GM12878 (cell line): Measurements from ENCODE around the gene RERE. TPM values are rescaled to one million over a fixed set of nuclear protein-coding genes. Genes with fewer than 3 reads are reported as not detected.

Experiments
- ATAC-seq: fragments of 200-7000 bp; cut with Tn5 transposase; 3 replicates; pipeline ENCODE4 v1.9.1; 2020; ENCODE audit warnings: mild to moderate bottlenecking, moderate library complexity
- BruUV-seq: library from RNA; stranded (reverse); fragments of 400-500 nt; replicated peaks from 2 replicates; lab custom pipeline; 2021; lab: Mats Ljungman, UMichigan
- CTCF ChIA-PET: fragments of 300-600 bp; sonication (Branson Sonifier 250); formaldehyde crosslinking; extraction: SDS; loops from one replicate; lab custom pipeline; 2021; ENCODE audit warnings: inconsistent platforms; lab: Yijun Ruan, JAX
- POLR2A ChIA-PET: fragments of 350-600 bp; formaldehyde crosslinking; extraction: SDS; loops from one replicate; lab custom pipeline; 2021; ENCODE audit warnings: inconsistent platforms; lab: Charles Lee
- RAD21 ChIA-PET: fragments of 300-600 bp; sonication (Branson Sonifier 250); formaldehyde crosslinking; loops from one replicate; lab custom pipeline; 2023; ENCODE audit warnings: antibody characterized with exemption; ENCODE audit not compliant: unreplicated experiment; lab: Charles Lee
- SMC1A ChIA-PET: fragments of 300-600 bp; sonication (Branson Sonifier 250); formaldehyde crosslinking; loops from one replicate; lab custom pipeline; 2023; ENCODE audit not compliant: unreplicated experiment, uncharacterized antibody; lab: Charles Lee
- DNase-seq: peaks from one replicate; pipeline ENCODE4 v3.0.0-alpha.2; 2011; ENCODE audit warnings: low read depth, low spot score
- FAIRE-seq: peaks from 3 replicates; lab custom pipeline; 2011; peaks lifted over from hg19 to GRCh38; lab: Jason Lieb, UNC
- H2AFZ ChIP-seq: 2 replicates; pipeline ENCODE4 v1.6.0; 2011; ENCODE audit warnings: low read depth, low read length, control low read depth; ENCODE audit not compliant: control insufficient read depth
- H3K27ac ChIP-seq: 2 replicates; pipeline ENCODE4 v1.5.1; 2011; ENCODE audit warnings: control low read depth; ENCODE audit not compliant: control insufficient read depth, insufficient read depth
- H3K27me3 ChIP-seq, 2 experiments: replicated peaks in 1 of 2; 2 replicates each; pipeline versions ENCODE4 v1.6.0 to v1.6.1; 2011; ENCODE audit warnings: low read length in 1 of 2; ENCODE audit not compliant: control insufficient read depth in 2 of 2, insufficient read depth in 2 of 2
- H3K36me3 ChIP-seq, 2 experiments: 2 replicates each; pipeline ENCODE4 v1.5.1; 2011; ENCODE audit warnings: low read length in 1 of 2; ENCODE audit not compliant: control insufficient read depth in 2 of 2, insufficient read depth in 2 of 2
- H3K4me1 ChIP-seq: 2 replicates; pipeline ENCODE4 v1.6.1; 2011; ENCODE audit warnings: mild to moderate bottlenecking, low read length, moderate library complexity, mixed read lengths; ENCODE audit not compliant: control insufficient read depth, insufficient read depth
- H3K4me2 ChIP-seq: 2 replicates; pipeline ENCODE4 v1.6.0; 2011; ENCODE audit warnings: control low read depth; ENCODE audit not compliant: control insufficient read depth, insufficient read depth
- H3K4me3 ChIP-seq: fragments of 200-600 bp; sonication (generic); 2 replicates; pipeline ENCODE4 v1.5.1; 2016
- H3K79me2 ChIP-seq: 2 replicates; pipeline ENCODE4 v1.6.0; 2011; ENCODE audit warnings: low read length; ENCODE audit not compliant: control insufficient read depth, insufficient read depth
- H3K9ac ChIP-seq: 2 replicates; pipeline ENCODE4 v1.8.0; 2011; ENCODE audit warnings: low read length, control low read depth, mixed read lengths; ENCODE audit not compliant: control insufficient read depth, insufficient read depth
- H3K9me3 ChIP-seq: replicated peaks from 3 replicates; pipeline ENCODE4 v1.5.1; 2011; ENCODE audit warnings: mild to moderate bottlenecking, low read length; ENCODE audit not compliant: control insufficient read depth, insufficient read depth
- H4K20me1 ChIP-seq: 2 replicates; pipeline ENCODE4 v1.6.0; 2011; ENCODE audit not compliant: control insufficient read depth, insufficient read depth
- ASH2L ChIP-seq: fragments of 300-600, 200-600 bp; sonication (generic); IDR thresholded peaks from 2 replicates; pipeline ENCODE4 v1.6.1; 2017; ENCODE audit warnings: low read depth, mild to moderate bottlenecking, borderline replicate concordance
- BHLHE40 ChIP-seq, 2 experiments: fragments of 450-650 bp in 1 of 2; IDR thresholded peaks; 2 replicates each; pipeline ENCODE4 v1.6.1; 2011 to 2017; ENCODE audit warnings: low read depth in 2 of 2, borderline replicate concordance in 1 of 2, improper control_type of control experiment in 1 of 2, low read length in 1 of 2, mild to moderate bottlenecking in 1 of 2
- IKZF2 ChIP-seq, 2 experiments: fragments of 450-650 bp; IDR thresholded peaks; 2 replicates each; pipeline ENCODE4 v1.6.1; 2017; ENCODE audit warnings: mild to moderate bottlenecking in 2 of 2, moderate library complexity in 2 of 2
- MLLT1 ChIP-seq: fragments of 450-650 bp; IDR thresholded peaks from 2 replicates; pipeline ENCODE4 v1.6.1; 2016; ENCODE audit warnings: mild to moderate bottlenecking
- NR2C1 ChIP-seq: fragments of 450-650 bp; IDR thresholded peaks from 2 replicates; pipeline ENCODE4 v1.6.1; 2017; ENCODE audit warnings: antibody characterized with exemption, mild to moderate bottlenecking, moderate library complexity
- SMAD1 ChIP-seq: fragments of 450-650 bp; IDR thresholded peaks from 2 replicates; pipeline ENCODE4 v1.6.1; 2018; ENCODE audit warnings: mild to moderate bottlenecking, low read depth; ENCODE audit not compliant: partially characterized antibody
- TCF3 ChIP-seq: IDR thresholded peaks from 2 replicates; pipeline ENCODE4 v1.6.1; 2012; ENCODE audit warnings: low read depth, mild to moderate bottlenecking, low read length, borderline replicate concordance; ENCODE audit not compliant: insufficient read depth
- ZBED1 ChIP-seq: IDR thresholded peaks from 2 replicates; pipeline ENCODE4 v1.6.1; 2016; ENCODE audit warnings: borderline replicate concordance
- ZBTB4 ChIP-seq: fragments of 450-650 bp; formaldehyde crosslinking; IDR thresholded peaks from 2 replicates; pipeline ENCODE4 v1.4.0; 2022; ENCODE audit warnings: mild to moderate bottlenecking, moderate library complexity
- ZBTB40 ChIP-seq: fragments of 450-650 bp; IDR thresholded peaks from 2 replicates; pipeline ENCODE4 v1.6.1; 2016; ENCODE audit warnings: mild to moderate bottlenecking, moderate library complexity, borderline replicate concordance
- ZNF24 ChIP-seq: fragments of 450-650 bp; IDR thresholded peaks from 2 replicates; pipeline ENCODE4 v1.6.1; 2017; ENCODE audit warnings: antibody characterized with exemption, mild to moderate bottlenecking
- WGBS: methylation state at CpG from one replicate; pipeline ENCODE4 v1.1.6; 2016; ENCODE audit warnings: low lambda C conversion rate; ENCODE audit not compliant: insufficient replicate concordance, insufficient coverage; ENCODE audit errors: missing lambda C conversion rate; 5-methylcytosine and 5-hydroxymethylcytosine counted together
- in situ Hi-C: fragments of 300-500 bp; cut with MboI; formaldehyde crosslinking; loops from 9 replicates; pipeline ENCODE4 v1.14.3; 2018; ENCODE audit warnings: mixed read lengths
- intact Hi-C: fragments of 100-400 bp; cut with micrococcal nuclease; formaldehyde crosslinking; loops from one replicate; pipeline ENCODE4 v1.14.2; 2022; ENCODE audit not compliant: unreplicated experiment
- polyA plus RNA-seq, 11 experiments: library from polyadenylated mRNA; depleted of rRNA in 4 of 11; unstranded in 6 of 11; stranded (reverse) in 5 of 11; fragments of >200 nt; fragmentation: Nextera tagmentation in 4 of 11; fragmentation: Illumina TruSeq in 1 of 11; extraction: Ambion mirVana in 4 of 11; extraction: Trizol in 1 of 11; gene quantifications; 1 replicate in 1 of 11; 2 replicates in 10 of 11; pipeline versions ENCODE4 v1.2.1 to v1.2.3, GENCODE V29; 2011 to 2016; ENCODE audit warnings: inconsistent platforms in 2 of 11, missing spikeins in 2 of 11, low read depth in 1 of 11
- total RNA-seq, 4 experiments: library from RNA; depleted of rRNA in 3 of 4; stranded (reverse); fragments of >200 nt in 3 of 4; fragmentation: Illumina TruSeq in 1 of 4; extraction: Trizol in 1 of 4; gene quantifications; 2 replicates each; pipeline versions ENCODE4 v1.2.1 to v1.2.3, GENCODE V29; 2013 to 2021

RERE gene
- total and polyA plus RNA-seq, 10 of the 15 experiments (the other 5 are each of a cell fraction or from before 2014, with no cell fraction given), result 5.2 to 60.5 (median 20.2) TPM

GRCh38 chr1:8394456-8395321 is 422.8 kb downstream of the RERE start:
- 29% methylated on average over 10 of the region's 10 CpGs for WGBS
- Histone ChIP-seq H3K36me3 (peaks cover 3 to 7% of the 10 kb centered on the region in 2 experiments; a peak in 3 of 4 replicates), H3K27ac (peak overlapping the region; percentile 58; the same call in 1 of the 2 replicates), H3K4me2 (peak overlapping the region; percentile 90), H3K4me3 (peak overlapping the region; percentile 42; the same call in 1 of the 2 replicates), H4K20me1 (peaks cover 3% of the 10 kb centered on the region; the same call in 1 of the 2 replicates), H2AFZ (no peak overlapping the region), H3K79me2 (peaks cover 13% of the 10 kb centered on the region), H3K9ac (no peak overlapping the region), H3K9me3 (no peaks in the 10 kb centered on the region; the same call in 1 of the 3 replicates), H3K4me1 (peaks cover 48% of the 10 kb centered on the region), H3K27me3 (no peaks in the 10 kb centered on the region)
- intact Hi-C loops (loop anchor here (10.0 kb wide), 1 partner anchor 330 kb away; no protein-coding TSS in a partner anchor), in situ Hi-C loops (no loop called here)
- RAD21 ChIA-PET, result interaction anchor here (0.6 to 1.1 kb wide), 2 partner anchors 14 to 26 kb away, joined by 3 read pairs; no protein-coding TSS in a partner anchor
- no peak for FAIRE-seq
- no TSS peak for BruUV-seq
- CTCF ChIA-PET, result interaction anchor here (1.2 to 1.4 kb wide), 2 partner anchors 20 to 36 kb away, joined by 3 read pairs; no protein-coding TSS in a partner anchor
- no peak for ATAC-seq
- POLR2A ChIA-PET, result interaction anchor here (1.0 kb wide), 1 partner anchor 30 kb away, joined by 5 read pairs; no protein-coding TSS in a partner anchor
- no peak for DNase-seq
- SMC1A ChIA-PET, result interaction anchor here (0.6 to 3.8 kb wide), 6 partner anchors 26 to 246 kb away, joined by 3 to 29 read pairs (median 4); no protein-coding TSS in a partner anchor
- TF ChIP-seq NR2C1 (no peak), ZBTB40 (no peak), SMAD1 (no peak), MLLT1 (no peak), TCF3 (no peak), ZBED1 (no peak), ZBTB4 (CRISPR knock-in tag) (no peak), IKZF2 (IDR thresholded peaks at IDR 0.05) (no peak), ZNF24 (no peak), ASH2L (no peak), BHLHE40 (IDR thresholded peaks at IDR 0.05; ENCODE audit: borderline replicate concordance in 1 of 2, low read depth in 2 of 2, low read length in 1 of 2) (no peak)
